ENCODE measurements around the gene KNL1. TPM values are rescaled to one million over a fixed set of nuclear protein-coding genes. Genes with fewer than 3 reads are reported as not detected.

Gene KNL1
- total RNA-seq = 1 to 10 TPM in 4 of 10 donors, under 1 TPM in 6; 0.21 to 2.6 (median 0.73) TPM
- under 1 TPM; 0.10 to 0.22 TPM for polyA plus RNA-seq
- long read RNA-seq, donor 1 = 0 reads
- long read RNA-seq, donor 2 = 0 reads
- long read RNA-seq, donor 3 = 0 reads

DNA sequence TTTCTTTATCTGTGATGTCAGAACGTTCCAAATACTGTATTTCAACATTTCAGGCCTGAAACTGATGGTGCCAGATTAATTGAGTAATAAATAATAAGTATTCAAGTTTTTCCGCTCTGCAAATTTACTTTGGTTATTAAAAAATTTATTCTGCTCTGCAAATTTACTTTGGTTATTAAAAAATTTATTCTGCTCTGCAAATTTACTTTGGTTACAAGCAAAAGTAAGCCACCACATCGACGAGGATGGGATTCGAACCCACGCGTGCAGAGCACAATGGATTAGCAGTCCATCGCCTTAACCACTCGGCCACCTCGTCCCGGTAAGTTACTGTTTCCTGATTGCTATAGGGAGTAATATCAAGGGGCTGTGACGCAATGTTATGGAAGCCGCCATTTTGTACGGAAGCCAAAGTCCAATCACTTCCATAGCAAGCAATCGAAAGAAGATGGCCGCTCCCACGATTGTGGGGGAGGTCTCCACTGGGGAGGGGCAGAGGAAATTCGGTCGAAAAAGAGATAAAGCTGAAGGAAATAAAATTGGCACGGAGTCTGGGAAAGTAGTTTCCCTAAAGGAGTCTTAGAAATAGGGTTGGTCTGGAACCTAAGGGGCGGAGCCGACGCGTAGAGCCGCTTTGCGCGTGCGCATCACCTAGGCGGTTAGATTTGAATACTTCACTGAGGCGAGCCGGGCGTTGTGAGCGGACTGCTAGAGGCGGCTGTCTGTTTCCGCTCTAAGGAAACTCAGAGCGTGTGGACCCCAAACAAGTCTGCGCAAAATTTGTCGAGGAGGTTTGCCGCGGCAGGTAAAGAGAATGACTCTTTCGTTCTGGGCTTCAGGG, at the start of gene KNL1:
TSS of gene KNL1 (plus strand) at position 662 of the 841 bp plus-strand sequence. CDS start 8,683 bp downstream, outside the sequence.
- peak within 1 kb of the TSS; percentile 41 to 88 (median 62) for H3K4me3 ChIP-seq
- no peaks in the 10 kb centered on the region for H3K9me3 ChIP-seq
- H3K27me3 ChIP-seq = no peaks in the 10 kb centered on the region
- no peaks in the 10 kb centered on the region for H3K36me3 ChIP-seq
- 3 to 4% methylated on average over 41 of the region's 41 CpGs for WGBS, 2 donors
- H3K27ac ChIP-seq = peak within 1 kb of the TSS; percentile 55 to 97 (median 89)
- ATAC-seq (peak; percentile 94 to 97 (median 96)), DNase-seq (peak; percentile 85 to 95)
- H3K4me1 ChIP-seq = peaks cover 0 to 33% (median 12%) of the 10 kb centered on the region in 9 donors
- peak in 1 of 9 donors; percentile 18 for TF ChIP-seq CTCF (IDR thresholded peaks at IDR 0.05)
- intact Hi-C loops (cut with DNase I) = loop anchor here in 6 of 10 donors (5.0 to 10.0 kb wide), 3 partner anchors 79 to 301 kb away; partner anchors contain the start of gene VPS18 (in 5 of the 6)

GRCh38 chr15:40545457-40545856, 48.6 kb upstream of the KNL1 start:
- ATAC-seq = no peak
- Histone ChIP-seq H3K4me3 (no peak overlapping the region), H3K27ac (no peak overlapping the region), H3K36me3 (peaks cover 0 to 44% (median 0%) of the 10 kb centered on the region in 9 donors), H3K4me1 (peaks cover 0 to 31% (median 14%) of the 10 kb centered on the region in 9 donors), H3K9me3 (no peaks in the 10 kb centered on the region), H3K27me3 (no peaks in the 10 kb centered on the region)
- 80% methylated on average over 1 of the region's 1 CpG for WGBS, 2 donors
- TF ChIP-seq CTCF (IDR thresholded peaks at IDR 0.05) = no peak
- intact Hi-C loops (cut with DNase I) = no loop called here
- no peak for DNase-seq

DNA sequence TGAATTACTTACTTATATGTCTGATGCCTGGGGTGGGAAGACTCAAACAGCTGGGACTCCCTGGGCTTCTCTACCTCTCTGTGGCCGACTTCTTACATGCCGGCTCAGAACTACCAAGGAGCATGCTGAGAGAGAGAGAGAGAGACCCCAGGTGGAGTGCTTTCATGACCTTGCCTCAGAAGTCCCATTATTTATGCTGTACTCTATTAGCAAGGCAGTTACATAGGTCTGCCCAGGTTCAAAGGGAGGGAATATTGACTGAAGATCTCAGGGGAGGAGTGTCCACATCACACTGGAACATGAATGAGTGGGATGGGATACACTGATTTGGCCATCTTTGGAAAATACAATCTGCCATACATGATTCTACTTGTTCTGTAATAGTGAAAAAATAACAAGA, 45.4 kb upstream of the KNL1 start:
- Histone ChIP-seq H3K4me1 (peaks cover 0 to 51% (median 31%) of the 10 kb centered on the region in 9 donors), H3K4me3 (no peak overlapping the region), H3K36me3 (peaks cover 0 to 74% (median 0%) of the 10 kb centered on the region in 9 donors), H3K27me3 (no peaks in the 10 kb centered on the region), H3K27ac (no peak overlapping the region), H3K9me3 (no peaks in the 10 kb centered on the region)
- TF ChIP-seq CTCF (IDR thresholded peaks at IDR 0.05) = no peak
- intact Hi-C loops (cut with DNase I) = no loop called here
- WGBS, 2 donors = 93 to 97% methylated on average over 2 of the region's 2 CpGs
- DNase-seq (no peak), ATAC-seq (no peak)

- Histone ChIP-seq H3K9me3 (no peaks in the 10 kb centered on the region), H3K4me1 (peaks cover 3 to 63% (median 36%) of the 10 kb centered on the region in 9 donors), H3K27ac (peak overlapping the region; percentile 54 to 89 (median 74)), H3K36me3 (peaks cover 0 to 83% (median 0%) of the 10 kb centered on the region in 9 donors), H3K4me3 (no peak overlapping the region), H3K27me3 (no peaks in the 10 kb centered on the region)
- DNase-seq (peak; percentile 78 to 85), ATAC-seq (peak; percentile 88 to 98 (median 96))
- intact Hi-C loops (cut with DNase I) = no loop called here
- no peak for TF ChIP-seq CTCF (IDR thresholded peaks at IDR 0.05)
- WGBS, 2 donors = 50 to 58% methylated on average over 9 of the region's 9 CpGs
These were observed 44.2 kb upstream of the KNL1 start for GRCh38 chr15:40549894-40550293.
